CD4-positive, alpha-beta T cell treated with Interferon alpha-2 for 1 hour (primary cell): ENCODE data around the gene XRCC4.

Experiments
- DNase-seq, 2 donors: peaks; one replicate each; pipeline ENCODE4 v3.0.0-alpha.2; 2020 to 2022

Gene XRCC4

GRCh38 chr5:83357621-83358231, 280.4 kb downstream of the XRCC4 start:
- DNase-seq, result no peak

GRCh38 chr5:83360573-83360972, 283.2 kb downstream of the XRCC4 start:
- DNase-seq, result no peak

GRCh38 chr5:83362526-83362925, 285.2 kb downstream of the XRCC4 start:
- DNase-seq, result no peak

GRCh38 chr5:83363111-83363885, 286.0 kb downstream of the XRCC4 start:
- no peak for DNase-seq

- DNase-seq, result no peak
Observed at GRCh38 chr5:83363886-83364275, 286.5 kb downstream of the XRCC4 start.

GRCh38 chr5:83364312-83365299, 287.3 kb downstream of the XRCC4 start:
- no peak for DNase-seq

GRCh38 chr5:83368319-83368718, 291.0 kb downstream of the XRCC4 start:
- peak; percentile 4 to 72 for DNase-seq

- DNase-seq, result no peak
Observed at GRCh38 chr5:83368835-83369234, 291.5 kb downstream of the XRCC4 start.

- DNase-seq, result no peak
Observed at GRCh38 chr5:83370957-83371356, 293.6 kb downstream of the XRCC4 start.

- DNase-seq, result no peak
Observed at GRCh38 chr5:83371726-83372125, 294.4 kb downstream of the XRCC4 start.

- no peak for DNase-seq
Observed at GRCh38 chr5:83374547-83374946, 297.2 kb downstream of the XRCC4 start.

- no peak for DNase-seq
Observed at GRCh38 chr5:83375049-83375745, 297.9 kb downstream of the XRCC4 start.

- DNase-seq, result no peak
Observed at GRCh38 chr5:83376461-83376860, 299.1 kb downstream of the XRCC4 start.

- no peak for DNase-seq
Observed at GRCh38 chr5:83377131-83377865, 300.0 kb downstream of the XRCC4 start.

- peak in 1 of 2 donors; percentile 10 for DNase-seq
Observed at GRCh38 chr5:83378624-83379289, 301.4 kb downstream of the XRCC4 start.

GRCh38 chr5:83385812-83386211, 308.5 kb downstream of the XRCC4 start:
- DNase-seq, result no peak

GRCh38 chr5:83387041-83387440, 309.7 kb downstream of the XRCC4 start:
- DNase-seq, result no peak

- no peak for DNase-seq
Observed at GRCh38 chr5:83388608-83389007, 311.3 kb downstream of the XRCC4 start.

- no peak for DNase-seq
Observed at GRCh38 chr5:83392766-83393503, 315.6 kb downstream of the XRCC4 start.

GRCh38 chr5:83393504-83393866, 316.1 kb downstream of the XRCC4 start:
- DNase-seq, result no peak

GRCh38 chr5:83394190-83394589, 316.8 kb downstream of the XRCC4 start:
- no peak for DNase-seq
